GM19395 (cell line): ENCODE measurements around the gene COL3A1.

ENCODE experiments used
- ATAC-seq: cut with Tn5 transposase; IDR thresholded peaks from one replicate; pipeline ENCODE4 v1.9.1; 2021; ENCODE audit warnings: mild to moderate bottlenecking, moderate library complexity; ENCODE audit not compliant: unreplicated experiment

COL3A1 gene

DNA sequence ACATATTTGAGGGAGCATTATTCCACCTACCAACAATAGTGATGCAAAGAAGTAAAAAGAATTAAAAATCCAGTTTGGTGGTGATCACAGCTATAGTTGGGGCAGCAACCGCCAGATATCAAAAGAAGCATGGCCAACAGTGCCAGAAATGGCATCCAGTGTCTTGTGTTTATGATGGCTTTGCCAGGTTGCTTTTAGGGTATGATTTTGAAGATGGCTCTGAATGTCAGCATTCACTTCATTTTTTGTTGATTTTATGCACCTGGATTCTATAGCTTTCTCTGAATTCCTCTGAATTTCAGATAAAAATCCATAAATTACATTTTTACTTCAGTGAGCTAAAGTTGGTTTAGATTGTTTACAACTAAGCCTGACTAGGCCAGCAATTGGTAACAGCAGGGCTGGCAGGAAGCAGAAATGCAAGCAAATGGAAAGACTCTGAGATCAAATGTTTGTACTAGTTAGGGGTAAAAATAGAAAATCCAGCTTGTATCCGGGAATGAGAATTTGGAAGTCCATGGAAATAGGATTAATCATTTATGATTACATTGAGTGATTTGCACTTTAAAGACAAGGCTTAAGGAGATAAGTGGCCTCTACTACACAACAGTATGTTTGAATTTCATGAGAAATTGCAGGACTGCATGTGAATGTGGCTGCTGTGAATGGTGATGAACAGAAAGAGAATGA lies 40.4 kb downstream of the COL3A1 start:
- ATAC-seq, result no peak

DNA sequence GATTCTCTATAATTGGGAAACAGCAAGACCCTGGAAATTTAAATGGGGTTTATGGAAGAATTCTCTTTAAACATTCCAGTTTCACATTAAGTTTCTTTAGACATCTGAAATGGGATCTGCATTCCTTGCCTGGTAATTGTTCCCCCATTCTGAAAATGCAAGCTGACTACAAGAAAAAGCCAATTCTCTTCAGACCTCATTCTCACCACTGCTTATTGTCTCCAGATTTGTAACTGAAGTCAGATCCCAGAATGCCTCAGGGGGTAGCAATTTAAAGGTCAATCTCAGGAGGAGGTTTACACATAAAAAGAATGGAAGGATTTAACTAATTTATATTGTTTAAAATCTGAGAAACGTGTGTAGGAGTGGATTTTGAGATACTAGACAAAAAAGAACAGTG lies 41.2 kb downstream of the COL3A1 start:
- no peak for ATAC-seq

DNA sequence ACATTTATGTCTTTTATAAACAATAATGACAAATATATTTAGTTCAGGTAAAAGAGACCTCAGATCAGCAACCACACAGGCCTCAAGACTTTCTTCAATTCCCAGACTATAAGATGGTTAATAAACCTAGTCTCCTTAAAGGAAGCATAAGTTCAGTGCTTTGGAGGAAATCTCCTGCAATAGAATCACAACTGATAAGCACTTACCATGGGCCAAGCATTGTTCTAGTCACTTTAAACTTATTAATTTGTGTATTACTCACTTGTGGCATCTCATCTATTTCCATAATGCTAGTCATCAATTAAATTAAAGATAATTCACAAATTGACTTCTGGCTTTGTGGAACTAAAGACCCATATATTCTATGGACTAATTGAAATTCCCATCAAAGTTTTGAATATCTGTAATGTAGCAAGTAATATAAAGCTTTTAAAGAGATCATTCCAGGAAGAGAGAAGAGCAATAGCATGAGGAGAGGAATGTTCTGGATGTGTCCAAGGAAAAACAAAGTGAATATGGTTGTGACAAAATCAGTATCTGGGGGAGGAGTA lies 42.2 kb downstream of the COL3A1 start:
- ATAC-seq, result no peak

DNA sequence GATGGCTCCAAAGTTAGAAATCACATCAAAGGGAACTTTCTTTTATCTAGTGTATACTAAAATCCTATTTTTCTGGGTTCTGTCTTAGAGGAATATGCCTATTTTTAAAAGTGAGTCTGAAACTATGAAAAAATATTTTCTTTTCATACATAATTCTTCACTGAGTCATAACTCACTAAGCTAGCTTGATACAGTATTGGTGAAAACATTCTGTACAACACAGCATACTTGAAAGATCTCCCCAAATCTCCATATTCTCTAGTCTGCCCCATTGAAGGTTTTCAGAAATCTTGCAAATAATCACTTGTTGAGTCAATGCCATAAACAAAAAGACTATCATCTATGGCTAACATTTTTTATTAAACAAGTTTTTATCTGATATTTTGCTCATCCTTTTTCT lies 44.5 kb downstream of the COL3A1 start:
- no peak for ATAC-seq

DNA sequence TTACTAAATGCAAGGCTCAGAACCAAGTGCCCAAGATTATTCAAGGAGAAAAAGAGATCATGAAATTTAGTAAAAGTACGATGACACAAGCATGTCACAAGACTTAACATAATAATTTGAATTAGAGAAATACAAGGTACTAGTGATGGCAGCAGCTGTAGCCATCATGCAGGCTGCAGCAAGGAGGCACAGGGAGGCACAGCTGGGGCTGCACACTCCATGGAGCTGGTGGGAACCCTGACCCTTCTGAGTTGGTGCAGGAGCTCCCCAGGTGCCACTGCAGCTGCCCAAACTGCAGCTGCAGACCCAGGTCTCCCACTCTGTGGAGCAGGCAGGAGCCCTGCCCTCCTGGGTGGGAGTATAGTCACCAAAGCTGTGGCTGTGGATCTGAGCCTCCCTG lies 46.0 kb downstream of the COL3A1 start:
- ATAC-seq, result no peak

DNA sequence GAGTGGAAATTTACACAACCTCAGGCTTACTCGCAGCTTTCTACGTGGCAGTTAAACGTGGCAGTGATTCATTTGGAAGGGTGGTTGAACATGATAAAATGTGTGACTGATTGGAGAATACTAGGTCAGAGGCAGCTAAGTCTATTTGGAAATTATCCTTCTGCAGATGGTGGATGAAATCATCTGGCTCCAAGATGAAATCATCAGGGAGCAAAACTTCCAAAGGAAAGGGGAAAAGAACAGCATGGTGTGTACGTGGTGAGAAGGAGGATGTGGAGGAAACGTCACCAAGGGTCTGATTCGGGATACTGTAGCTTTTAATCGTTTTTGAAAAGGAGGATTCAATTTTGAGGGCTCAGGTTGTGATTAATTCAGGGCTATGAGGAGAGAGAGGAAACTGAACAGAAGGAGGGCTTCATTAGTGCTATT lies 47.9 kb downstream of the COL3A1 start:
- ATAC-seq, result no peak

DNA sequence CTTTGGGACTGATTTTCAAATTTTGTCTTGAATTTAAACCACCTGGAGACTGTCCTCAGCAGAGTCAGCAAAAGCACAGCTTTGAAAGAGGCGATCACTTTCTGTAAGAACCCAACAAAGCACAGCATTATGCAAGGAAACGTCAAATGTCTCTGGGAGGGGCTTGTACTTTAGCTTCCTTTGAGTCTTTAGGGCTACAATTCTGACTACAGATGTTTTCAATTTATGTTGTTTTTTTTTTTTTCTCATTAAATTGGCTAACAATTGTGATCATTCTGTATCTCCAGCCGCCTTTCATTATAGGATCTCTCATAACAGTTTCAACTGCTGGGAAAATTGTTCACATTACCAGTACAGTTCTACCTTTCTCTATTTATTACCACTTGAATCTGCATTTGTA lies 48.3 kb downstream of the COL3A1 start:
- ATAC-seq, result no peak

DNA sequence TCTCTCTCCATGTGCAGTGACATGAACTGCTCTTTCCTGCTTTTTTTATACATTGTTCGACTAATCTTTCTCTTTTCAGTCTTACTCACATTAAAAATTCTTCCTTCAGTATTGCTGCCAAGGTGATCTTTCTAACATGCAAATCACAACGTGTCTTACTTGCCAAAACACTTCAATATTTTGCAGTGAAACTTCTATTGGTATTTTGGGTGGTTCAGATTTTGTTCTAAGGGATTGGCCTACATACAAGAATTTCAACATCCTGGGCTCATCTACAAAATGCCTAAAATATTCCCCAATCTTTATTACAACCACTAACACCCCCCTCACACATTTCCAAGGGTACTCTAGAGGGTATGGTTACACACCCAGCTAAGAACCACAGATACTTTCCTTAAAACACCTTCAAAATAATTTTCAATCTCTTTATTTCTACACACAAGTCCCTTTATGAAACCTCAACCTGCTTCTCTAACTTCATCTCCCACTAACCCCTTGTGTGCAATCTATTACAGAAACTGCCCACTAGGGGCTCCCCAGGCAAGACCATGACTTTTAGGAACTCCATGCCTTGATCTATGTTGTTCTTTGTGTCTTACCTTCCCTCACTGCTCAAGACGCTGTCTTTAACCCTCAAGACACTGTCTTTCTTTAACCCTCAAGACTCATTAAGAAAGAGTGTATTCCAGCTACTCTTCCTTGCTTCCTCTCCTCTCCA lies 50.9 kb downstream of the COL3A1 start:
- peak; percentile 79 for ATAC-seq

DNA sequence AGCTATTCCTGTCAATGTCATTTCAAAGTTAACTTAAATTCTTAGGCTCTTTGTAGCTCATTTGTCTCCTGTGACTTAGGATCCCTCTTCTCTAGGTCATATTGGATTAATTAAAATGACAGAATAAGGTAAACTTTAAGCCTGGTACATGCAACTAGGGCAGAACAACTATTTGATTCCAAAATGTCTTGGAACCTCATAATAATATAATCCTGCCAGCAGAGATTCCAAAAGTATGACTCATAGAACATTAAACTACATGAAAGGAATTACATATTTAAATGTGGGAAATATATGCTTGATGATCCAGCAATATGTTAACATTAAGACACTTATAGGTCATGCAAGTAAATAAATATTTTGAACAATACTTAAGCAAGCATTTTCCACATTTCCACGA lies 63.3 kb downstream of the COL3A1 start:
- no peak for ATAC-seq

DNA sequence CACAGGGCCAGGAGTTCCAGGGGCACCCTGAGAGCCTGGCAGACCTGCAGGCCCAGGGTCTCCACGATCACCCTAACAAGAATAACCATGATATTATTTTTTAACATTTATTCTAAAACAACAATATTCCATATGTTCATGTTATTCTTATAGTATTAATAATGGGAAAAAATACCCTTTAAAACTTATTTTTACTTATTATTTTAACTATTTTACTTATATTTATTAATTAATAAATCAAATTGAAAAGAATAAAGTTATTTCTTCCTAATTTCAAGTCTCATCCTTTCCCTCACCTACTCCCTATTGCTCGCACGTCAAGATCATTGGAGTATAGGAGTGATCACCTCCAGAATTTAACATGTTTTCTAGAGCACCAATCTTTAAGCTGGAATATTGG lies 71.7 kb downstream of the COL3A1 start:
- ATAC-seq, result no peak

DNA sequence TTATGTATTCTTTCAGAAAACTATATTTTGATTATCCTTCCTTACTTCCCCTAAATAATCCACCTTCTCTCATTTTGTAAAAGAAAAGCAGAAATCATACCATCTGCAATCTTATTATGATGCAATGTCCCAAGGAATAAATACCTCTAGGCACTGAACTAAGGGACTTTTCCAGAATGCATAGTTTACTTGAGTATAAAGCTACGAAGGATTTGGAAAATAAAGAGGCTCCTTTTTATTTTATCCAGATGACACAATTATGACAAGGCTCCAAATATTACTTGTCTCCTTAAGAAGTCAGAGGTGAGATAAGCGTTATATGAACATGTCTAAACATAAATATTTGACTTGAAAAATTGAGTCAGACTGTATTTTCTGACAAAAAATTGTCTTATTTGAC lies 72.1 kb downstream of the COL3A1 start:
- ATAC-seq, result no peak

DNA sequence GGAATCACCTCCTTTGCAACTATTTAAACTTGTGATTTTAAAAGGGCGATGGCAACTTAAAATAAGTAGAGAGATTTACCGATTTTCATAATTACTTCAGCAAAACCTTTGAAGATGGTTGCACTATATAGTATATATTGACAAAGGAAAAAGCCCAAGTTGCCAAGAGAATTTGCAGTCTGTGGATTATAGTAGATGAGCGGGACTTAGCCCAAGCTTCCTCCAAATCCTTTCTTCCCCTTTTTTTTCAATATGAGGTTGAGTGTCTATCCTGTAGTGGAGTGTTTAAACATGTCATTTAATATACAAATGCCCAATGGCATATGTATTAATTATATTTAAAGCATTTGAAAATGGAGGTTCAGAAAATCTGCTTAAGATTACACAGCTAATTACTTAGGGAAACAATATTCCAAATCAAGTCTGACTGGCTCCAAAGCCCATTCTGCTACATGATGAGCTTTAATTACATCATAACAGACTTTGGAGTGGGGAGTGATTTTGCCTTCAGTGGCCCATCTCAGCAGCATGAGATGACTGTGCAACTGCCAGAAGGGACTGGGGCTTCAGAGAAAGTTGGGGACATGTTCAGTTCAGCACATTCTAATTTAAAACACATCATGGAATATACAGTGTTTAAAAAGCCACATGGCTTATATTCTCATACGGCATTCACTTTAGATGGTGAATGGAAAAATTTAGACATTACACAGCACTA lies 73.2 kb downstream of the COL3A1 start:
- no peak for ATAC-seq

DNA sequence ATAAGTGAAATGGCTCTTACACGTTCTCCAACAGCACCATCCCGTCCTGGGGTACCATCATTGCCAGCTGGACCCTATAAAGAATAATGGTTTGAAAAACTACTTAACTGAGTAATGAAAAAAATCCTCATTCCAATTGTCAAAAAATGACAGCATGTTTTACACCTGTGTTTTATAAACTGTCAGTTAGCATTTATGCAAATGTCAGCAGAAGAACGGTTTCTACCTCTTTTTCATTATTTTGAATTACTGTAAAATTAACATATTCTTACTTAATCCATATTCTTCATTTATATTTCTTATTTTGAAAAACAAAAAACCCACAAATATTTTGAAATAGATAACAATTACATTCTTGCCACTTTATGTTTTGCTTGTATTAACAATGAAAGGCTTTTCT lies 74.0 kb downstream of the COL3A1 start:
- ATAC-seq, result no peak

DNA sequence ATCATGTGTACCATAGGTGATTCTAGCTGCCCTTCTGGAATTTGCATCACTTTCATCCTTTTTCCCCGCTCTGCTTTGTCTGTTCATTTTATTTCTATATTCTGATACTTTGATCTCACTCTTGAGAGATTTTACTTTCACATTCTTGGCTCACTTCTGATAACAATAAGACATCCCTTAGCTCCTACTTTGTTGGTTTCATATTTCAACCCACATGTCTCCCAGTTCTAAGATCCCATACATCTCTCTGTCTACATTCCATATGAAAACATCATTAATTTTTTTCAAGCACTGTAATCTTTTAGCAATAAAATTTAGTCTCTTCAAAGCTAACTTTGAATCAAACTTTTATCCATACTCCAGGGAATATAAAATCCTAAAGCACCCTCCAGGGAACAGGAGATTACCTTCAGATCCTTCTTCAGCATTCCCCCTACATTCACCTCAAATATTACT lies 75.6 kb downstream of the COL3A1 start:
- ATAC-seq, result no peak

DNA sequence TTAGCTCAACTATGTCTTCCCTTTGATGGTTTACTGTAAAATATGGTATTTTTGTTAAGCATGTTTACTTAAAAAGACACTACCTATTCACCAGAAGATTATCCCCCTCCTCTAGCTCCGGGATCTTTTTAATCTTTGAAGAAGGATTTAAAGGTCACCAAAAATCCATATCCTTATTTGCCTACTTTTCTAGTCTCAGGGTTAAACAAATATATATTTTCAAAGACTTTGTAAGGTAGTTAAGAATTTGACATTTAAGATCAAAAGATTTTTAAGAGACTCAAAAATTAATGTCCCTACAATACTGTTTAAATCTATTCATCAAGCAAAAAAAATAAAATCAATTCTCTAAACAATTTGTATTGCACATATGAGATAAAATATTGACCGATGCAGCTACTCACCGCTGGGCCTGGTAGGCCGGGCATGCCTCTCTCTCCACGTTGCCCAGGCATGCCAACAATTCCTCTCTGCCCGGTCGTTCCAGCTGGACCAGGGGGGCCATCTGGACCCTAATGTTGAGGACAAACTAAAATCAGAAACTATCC lies 76.1 kb downstream of the COL3A1 start:
- no peak for ATAC-seq

DNA sequence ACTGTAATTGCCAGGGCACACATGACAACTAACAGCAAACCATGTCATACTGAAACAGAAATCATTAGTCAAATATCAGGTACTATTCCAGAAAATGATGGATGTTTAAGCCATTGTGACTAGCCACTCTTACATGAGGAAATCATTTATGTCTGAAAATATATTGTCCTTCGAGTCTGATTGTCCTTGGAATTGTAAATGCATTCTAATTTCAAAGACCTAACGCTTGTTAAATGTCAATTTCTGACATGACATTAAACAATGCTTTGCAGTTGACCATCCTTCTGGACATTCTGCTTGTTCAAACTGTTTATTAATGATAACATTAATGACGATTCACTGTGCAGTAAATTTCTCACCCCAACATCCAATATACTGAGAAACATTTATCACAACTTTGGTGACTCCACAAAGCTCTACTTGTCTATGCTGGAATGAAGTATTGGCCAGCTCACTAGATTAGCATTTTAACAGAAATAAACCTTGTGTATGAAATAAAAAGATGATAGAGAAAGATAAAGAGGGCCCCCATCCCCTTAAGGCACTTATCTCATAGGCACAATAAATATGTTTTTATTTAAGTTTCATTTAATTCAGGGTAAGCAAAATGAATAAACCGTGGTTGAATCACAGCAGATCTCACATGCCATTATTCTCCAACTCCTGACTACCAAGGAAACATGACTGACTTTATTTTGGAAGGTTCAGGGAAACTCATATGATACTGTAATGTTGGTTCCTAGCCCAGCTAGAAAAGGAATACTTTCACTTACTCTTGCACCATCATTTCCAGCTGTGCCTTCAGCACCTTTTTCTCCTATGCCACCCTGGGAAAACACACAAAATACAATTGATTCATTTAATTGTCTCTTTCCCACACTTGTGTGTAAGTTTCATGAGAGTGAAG lies 82.3 kb downstream of the COL3A1 start:
- no peak for ATAC-seq

DNA sequence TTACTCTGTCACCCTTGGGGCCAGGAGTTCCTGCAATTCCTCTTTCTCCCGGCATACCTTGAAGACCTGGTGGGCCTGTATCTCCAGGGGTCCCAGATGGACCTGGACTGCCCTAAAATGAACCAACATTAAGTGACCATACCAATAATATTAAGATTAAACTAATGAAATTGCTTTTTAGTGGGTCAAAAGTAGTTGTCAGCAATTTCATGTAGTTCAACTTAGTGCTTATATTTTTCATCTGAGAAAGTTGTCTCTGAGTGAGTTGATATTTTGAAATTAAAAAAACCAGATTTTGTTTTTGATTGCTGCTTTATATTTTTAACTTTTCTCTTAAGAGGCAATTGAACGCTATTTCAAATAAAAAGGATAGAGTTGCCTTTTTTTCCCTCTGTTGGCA lies 83.1 kb downstream of the COL3A1 start:
- no peak for ATAC-seq

DNA sequence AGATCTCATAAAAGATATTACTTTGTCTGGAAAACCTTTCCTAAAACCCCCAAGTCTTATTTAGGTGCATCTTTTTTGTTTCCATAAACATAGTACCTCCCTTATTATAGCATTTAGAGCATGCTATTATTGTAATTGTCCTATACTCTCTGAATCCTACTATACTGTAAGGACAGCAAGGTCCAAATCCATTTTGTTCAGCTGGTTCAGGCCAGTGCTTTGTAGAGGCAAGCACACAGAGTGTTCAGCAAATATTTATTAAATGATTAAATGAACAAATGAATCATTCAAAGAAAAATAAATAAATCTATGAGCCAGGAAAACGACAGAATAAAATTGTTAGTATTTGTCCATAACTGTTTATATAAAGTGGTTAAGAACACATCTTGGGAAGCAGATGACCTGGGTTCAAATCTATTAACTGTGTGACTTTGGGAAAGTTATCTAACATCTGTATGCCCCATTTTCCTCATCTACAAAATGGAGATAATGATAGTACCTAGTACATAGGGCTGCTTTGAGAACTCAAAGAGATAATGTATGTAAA lies 86.0 kb downstream of the COL3A1 start:
- no peak for ATAC-seq
